H9 (cell line): ENCODE measurements around the gene MCM3AP. TPM values are rescaled to one million over a fixed set of nuclear protein-coding genes. Genes with fewer than 3 reads are reported as not detected.

Experiments used
- DNase-seq: peaks from one replicate; pipeline ENCODE4 v3.0.0-alpha.2; 2017
- H2AFZ ChIP-seq: one replicate; pipeline ENCODE4 v1.6.1; 2013; ENCODE audit warnings: mild to moderate bottlenecking, low read length, control low read depth, moderate library complexity
- H2AK5ac ChIP-seq: 2 replicates; pipeline ENCODE4 v1.6.1; 2013; ENCODE audit warnings: low read length, control low read depth, mixed read lengths; ENCODE audit not compliant: insufficient read length
- H2BK120ac ChIP-seq: one replicate; pipeline ENCODE4 v1.6.1; 2013; ENCODE audit warnings: low read depth, mild to moderate bottlenecking, low read length, control low read depth, inconsistent platforms; ENCODE audit not compliant: poor library complexity, severe bottlenecking
- H2BK12ac ChIP-seq: 2 replicates; pipeline ENCODE4 v1.6.1; 2013; ENCODE audit warnings: low read length, control low read depth, mixed read lengths, low read depth; ENCODE audit not compliant: insufficient read length
- H2BK15ac ChIP-seq: 2 replicates; pipeline ENCODE4 v1.6.1; 2013; ENCODE audit warnings: low read depth, low read length, control low read depth
- H2BK20ac ChIP-seq: one replicate; pipeline ENCODE4 v1.6.1; 2013; ENCODE audit warnings: low read depth, mild to moderate bottlenecking, low read length, control low read depth, inconsistent platforms; ENCODE audit not compliant: poor library complexity, severe bottlenecking
- H2BK5ac ChIP-seq: 2 replicates; pipeline ENCODE4 v1.6.1; 2013; ENCODE audit warnings: low read length, control low read depth, mixed read lengths; ENCODE audit not compliant: insufficient read length
- H3K14ac ChIP-seq: 2 replicates; pipeline ENCODE4 v1.6.1; 2013; ENCODE audit warnings: low read length, control low read depth; ENCODE audit not compliant: insufficient read depth
- H3K18ac ChIP-seq: 2 replicates; pipeline ENCODE4 v1.6.1; 2013; ENCODE audit warnings: low read depth, mild to moderate bottlenecking, mixed read lengths, low read length, control low read depth; ENCODE audit not compliant: insufficient read length
- H3K23ac ChIP-seq: 2 replicates; pipeline ENCODE4 v1.6.1; 2013; ENCODE audit warnings: low read length, control low read depth, mixed read lengths, low read depth; ENCODE audit not compliant: insufficient read length
- H3K23me2 ChIP-seq: 2 replicates; pipeline ENCODE4 v1.6.1; 2013; ENCODE audit warnings: low read depth, mild to moderate bottlenecking, mixed read lengths, low read length, control low read depth; ENCODE audit not compliant: insufficient read length, poor library complexity, severe bottlenecking
- H3K27ac ChIP-seq: 2 replicates; pipeline ENCODE4 v1.5.1; 2013; ENCODE audit warnings: low read length, control low read depth, mixed read lengths, low read depth; ENCODE audit not compliant: insufficient read length
- H3K27me3 ChIP-seq: 2 replicates; pipeline ENCODE4 v1.6.1; 2013; ENCODE audit warnings: low read length, control low read depth, inconsistent platforms; ENCODE audit not compliant: insufficient read depth
- H3K4ac ChIP-seq: 2 replicates; pipeline ENCODE4 v1.6.1; 2013; ENCODE audit warnings: low read depth, mild to moderate bottlenecking, control low read depth, inconsistent platforms, low read length, moderate library complexity
- H3K4me1 ChIP-seq: 2 replicates; pipeline ENCODE4 v1.6.1; 2013; ENCODE audit warnings: low read length, control low read depth, inconsistent platforms; ENCODE audit not compliant: insufficient read depth
- H3K4me2 ChIP-seq: 2 replicates; pipeline ENCODE4 v1.6.1; 2013; ENCODE audit warnings: low read length, control low read depth, mixed read lengths; ENCODE audit not compliant: insufficient read length, insufficient read depth
- H3K56ac ChIP-seq: 2 replicates; pipeline ENCODE4 v1.6.1; 2013; ENCODE audit warnings: low read depth, mild to moderate bottlenecking, mixed read lengths, low read length, control low read depth; ENCODE audit not compliant: insufficient read length
- H3K79me1 ChIP-seq: 2 replicates; pipeline ENCODE4 v1.6.1; 2013; ENCODE audit warnings: low read depth, mild to moderate bottlenecking, moderate library complexity, low read length, control low read depth, inconsistent platforms; ENCODE audit not compliant: insufficient read depth, poor library complexity, severe bottlenecking
- H3K79me2 ChIP-seq: 2 replicates; pipeline ENCODE4 v1.6.1; 2013; ENCODE audit warnings: low read length, control low read depth, inconsistent platforms; ENCODE audit not compliant: insufficient read depth
- H3K9ac ChIP-seq: 2 replicates; pipeline ENCODE4 v1.6.1; 2013; ENCODE audit warnings: low read length, control low read depth, mixed read lengths; ENCODE audit not compliant: insufficient read length; ENCODE audit errors: extremely low read depth
- H3K9me3 ChIP-seq: one replicate; pipeline ENCODE4 v1.6.1; 2013; ENCODE audit warnings: low read depth, low read length, inconsistent platforms; ENCODE audit not compliant: control insufficient read depth
- H3T11ph ChIP-seq: one replicate; pipeline ENCODE4 v1.6.1; 2013; ENCODE audit warnings: mild to moderate bottlenecking, low read length, control low read depth, inconsistent platforms
- H4K20me1 ChIP-seq: one replicate; pipeline ENCODE4 v1.6.1; 2013; ENCODE audit not compliant: control insufficient read depth, insufficient read length, insufficient read depth
- H4K5ac ChIP-seq: 2 replicates; pipeline ENCODE4 v1.6.1; 2013; ENCODE audit warnings: low read depth, mild to moderate bottlenecking, mixed read lengths, low read length, control low read depth; ENCODE audit not compliant: insufficient read length
- H4K8ac ChIP-seq: replicated peaks from 2 replicates; pipeline ENCODE4 v1.6.1; 2013; ENCODE audit warnings: low read length, control low read depth, mixed read lengths, low read depth; ENCODE audit not compliant: insufficient read length
- H4K91ac ChIP-seq: 2 replicates; pipeline ENCODE4 v1.6.1; 2013; ENCODE audit warnings: low read depth, mild to moderate bottlenecking, moderate library complexity, mixed read lengths, low read length, control low read depth; ENCODE audit not compliant: insufficient read length
- H3K27ac Mint-ChIP-seq, 3 experiments: 2 replicates in 2 of 3; 3 replicates in 1 of 3; pipeline ENCODE4 v1.8.0; 2020 to 2021; ENCODE audit warnings: mixed read lengths in 3 of 3, mild to moderate bottlenecking in 1 of 3, moderate library complexity in 1 of 3
- H3K27me3 Mint-ChIP-seq: 2 replicates; pipeline ENCODE4 v1.8.0; 2021; ENCODE audit warnings: low read depth, mild to moderate bottlenecking, moderate library complexity, mixed read lengths
- H3K36me3 Mint-ChIP-seq, 3 experiments: 2 replicates in 2 of 3; 3 replicates in 1 of 3; pipeline ENCODE4 v1.8.0; 2020 to 2021; ENCODE audit warnings: low read depth in 3 of 3, mixed read lengths in 3 of 3; ENCODE audit not compliant: insufficient read depth in 1 of 3
- H3K4me1 Mint-ChIP-seq, 2 experiments: 2 replicates each; pipeline ENCODE4 v1.8.0; 2020; ENCODE audit warnings: mixed read lengths in 2 of 2
- H3K4me3 Mint-ChIP-seq, 2 experiments: 2 replicates in 1 of 2; 3 replicates in 1 of 2; pipeline ENCODE4 v1.8.0; 2020 to 2021; ENCODE audit warnings: mild to moderate bottlenecking in 2 of 2, mixed read lengths in 2 of 2, moderate library complexity in 1 of 2
- H3K9me3 Mint-ChIP-seq, 2 experiments: 2 replicates in 1 of 2; 3 replicates in 1 of 2; pipeline ENCODE4 v1.8.0; 2020; ENCODE audit warnings: mild to moderate bottlenecking in 2 of 2, mixed read lengths in 2 of 2, moderate library complexity in 1 of 2
- WGBS: extraction: QIAGEN DNeasy Blood & Tissue Kit; methylation state at CpG from one replicate; pipeline ENCODE4 v1.1.7; 2013; ENCODE audit warnings: missing lambda C conversion rate, low lambda C conversion rate, mixed read lengths; ENCODE audit not compliant: insufficient read length; ENCODE audit errors: extremely low coverage; 5-methylcytosine and 5-hydroxymethylcytosine counted together
- total RNA-seq: library from RNA; stranded (reverse); gene quantifications from 2 replicates; pipeline ENCODE4 v1.2.1, GENCODE V29; 2021
- TF ChIP-seq, protein P1 (sequence below): fragments of 200-600 bp; sonication (generic); conservative IDR thresholded peaks from 3 replicates; pipeline ENCODE4 v1.8.0; 2021; ENCODE audit warnings: antibody characterized with exemption, mild to moderate bottlenecking

The MCM3AP gene
- total RNA-seq, 1 experiment from 2014 or later, result 124 TPM

DNA sequence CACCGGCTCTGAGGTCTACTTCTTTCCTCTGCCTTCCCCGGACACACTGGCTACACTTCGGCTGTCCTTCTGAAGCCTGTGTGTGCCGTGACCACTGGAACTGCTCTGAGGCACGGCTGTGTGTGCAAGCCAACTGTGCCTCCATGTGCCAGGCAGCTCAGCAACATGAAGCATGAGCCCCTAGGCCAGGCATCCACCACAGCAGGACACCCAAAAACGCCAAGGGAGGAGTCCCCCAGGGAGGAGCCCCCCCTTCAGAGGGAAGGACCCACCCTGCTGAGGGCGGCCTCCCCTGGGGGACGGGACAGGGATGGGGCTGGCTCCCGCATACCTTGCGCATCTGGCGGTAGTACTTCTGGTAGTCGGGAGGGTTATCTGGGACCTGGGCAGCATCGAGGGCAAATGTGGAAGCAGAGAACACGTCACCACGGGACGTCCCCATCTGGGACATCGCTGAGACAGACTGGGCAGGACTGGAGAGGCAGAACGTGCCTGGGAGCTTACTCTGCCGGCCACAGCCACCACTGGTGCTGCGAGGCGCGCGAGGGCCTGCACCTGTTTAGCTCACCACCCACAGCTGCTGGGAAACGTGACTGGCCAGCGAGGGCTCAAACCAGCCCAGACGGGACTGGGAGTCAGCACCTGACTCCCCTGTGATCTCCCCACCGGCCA lies 77.4 kb downstream of the MCM3AP start:
- Mint-ChIP-seq H3K36me3 (peaks cover 34 to 61% (median 49%) of the 10 kb centered on the region in 3 experiments), H3K27ac (peak overlapping the region in 1 of 3 experiments; percentile 93; a peak in 2 of 7 replicates), H3K9me3 (no peaks in the 10 kb centered on the region), H3K4me3 (peak overlapping the region in 1 of 2 experiments; percentile 28; a peak in 1 of 5 replicates), H3K27me3 (no peaks in the 10 kb centered on the region), H3K4me1 (peaks cover 2 to 5% of the 10 kb centered on the region in 2 experiments; a peak in 2 of 4 replicates)
- no peak overlapping the region for H3K4ac ChIP-seq
- TF ChIP-seq, protein P1, sequence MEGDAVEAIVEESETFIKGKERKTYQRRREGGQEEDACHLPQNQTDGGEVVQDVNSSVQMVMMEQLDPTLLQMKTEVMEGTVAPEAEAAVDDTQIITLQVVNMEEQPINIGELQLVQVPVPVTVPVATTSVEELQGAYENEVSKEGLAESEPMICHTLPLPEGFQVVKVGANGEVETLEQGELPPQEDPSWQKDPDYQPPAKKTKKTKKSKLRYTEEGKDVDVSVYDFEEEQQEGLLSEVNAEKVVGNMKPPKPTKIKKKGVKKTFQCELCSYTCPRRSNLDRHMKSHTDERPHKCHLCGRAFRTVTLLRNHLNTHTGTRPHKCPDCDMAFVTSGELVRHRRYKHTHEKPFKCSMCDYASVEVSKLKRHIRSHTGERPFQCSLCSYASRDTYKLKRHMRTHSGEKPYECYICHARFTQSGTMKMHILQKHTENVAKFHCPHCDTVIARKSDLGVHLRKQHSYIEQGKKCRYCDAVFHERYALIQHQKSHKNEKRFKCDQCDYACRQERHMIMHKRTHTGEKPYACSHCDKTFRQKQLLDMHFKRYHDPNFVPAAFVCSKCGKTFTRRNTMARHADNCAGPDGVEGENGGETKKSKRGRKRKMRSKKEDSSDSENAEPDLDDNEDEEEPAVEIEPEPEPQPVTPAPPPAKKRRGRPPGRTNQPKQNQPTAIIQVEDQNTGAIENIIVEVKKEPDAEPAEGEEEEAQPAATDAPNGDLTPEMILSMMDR, result no peak
- H2AK5ac ChIP-seq, result no peak overlapping the region
- H2AFZ ChIP-seq, result no peak overlapping the region
- no peaks in the 10 kb centered on the region for H3K23me2 ChIP-seq
- H3K23ac ChIP-seq, result no peak overlapping the region
- no CpG with 5 or more reads among the region's 27 CpGs for WGBS
- no peaks in the 10 kb centered on the region for H3K4me1 ChIP-seq
- no peak overlapping the region for H3K56ac ChIP-seq
- no peak overlapping the region for H2BK15ac ChIP-seq
- H2BK20ac ChIP-seq, result no peak overlapping the region
- no peak overlapping the region for H4K91ac ChIP-seq
- H2BK12ac ChIP-seq, result no peak overlapping the region
- no peaks in the 10 kb centered on the region for H3K79me1 ChIP-seq
- H3K9me3 ChIP-seq, result no peaks in the 10 kb centered on the region
- no peaks in the 10 kb centered on the region for H3K27me3 ChIP-seq
- no peak overlapping the region for H3K4me2 ChIP-seq
- no peaks in the 10 kb centered on the region for H4K20me1 ChIP-seq
- H2BK120ac ChIP-seq, result no peak overlapping the region
- no peak for DNase-seq
- no peak overlapping the region for H3K18ac ChIP-seq
- H3K9ac ChIP-seq, result no peak overlapping the region
- no peak overlapping the region for H3K14ac ChIP-seq
- no peak overlapping the region for H2BK5ac ChIP-seq
- no peak overlapping the region for H4K5ac ChIP-seq
- H3K79me2 ChIP-seq, result no peaks in the 10 kb centered on the region
- no peak overlapping the region for H4K8ac ChIP-seq
- H3T11ph ChIP-seq, result no peak overlapping the region
- no peak overlapping the region for H3K27ac ChIP-seq
